OCI-LY1 (cell line): Measurements from ENCODE around the gene SLC28A1.
"Not testable (repeated sequence)": the region's sequence is repeated elsewhere in the genome, so short reads cannot be mapped to it uniquely, and the experiment has no call there.

Source experiments
- H2AFZ ChIP-seq: fragments of 200-600 bp; sonication (generic), shearing (Covaris generic); 2 replicates; pipeline ENCODE4 v1.6.0; 2014; ENCODE audit warnings: antibody characterized with exemption, mild to moderate bottlenecking, low read length
- H3F3A ChIP-seq: fragments of 200-600 bp; sonication (generic), shearing (Covaris generic); 2 replicates; pipeline ENCODE4 v1.6.0; 2014; ENCODE audit warnings: mild to moderate bottlenecking, antibody characterized with exemption, low read length, moderate library complexity; ENCODE audit not compliant: insufficient read depth
- H3K27ac ChIP-seq: fragments of 200-600 bp; sonication (generic); 2 replicates; pipeline ENCODE4 v1.5.1; 2014; ENCODE audit warnings: low read length, mixed run types, mild to moderate bottlenecking, low read depth; ENCODE audit not compliant: poor library complexity, severe bottlenecking
- H3K27me3 ChIP-seq: fragments of 200-600 bp; sonication (generic); 2 replicates; pipeline ENCODE4 v1.6.0; 2014; ENCODE audit warnings: antibody characterized with exemption, mild to moderate bottlenecking, low read length, moderate library complexity; ENCODE audit not compliant: insufficient read depth
- H3K36me3 ChIP-seq: fragments of 200-600 bp; sonication (generic); 2 replicates; pipeline ENCODE4 v1.6.1; 2014; ENCODE audit warnings: mild to moderate bottlenecking, antibody characterized with exemption, low read length, moderate library complexity, mixed read lengths; ENCODE audit not compliant: insufficient read depth
- H3K4me1 ChIP-seq: fragments of 200-600 bp; sonication (generic); 2 replicates; pipeline ENCODE4 v1.5.1; 2014; ENCODE audit warnings: mild to moderate bottlenecking, low read length, moderate library complexity; ENCODE audit not compliant: insufficient read depth, severe bottlenecking
- H3K4me2 ChIP-seq: fragments of 200-600 bp; sonication (generic), shearing (Covaris generic); 2 replicates; pipeline ENCODE4 v1.6.1; 2014; ENCODE audit warnings: low read length
- H3K4me3 ChIP-seq: fragments of 200-600 bp; sonication (generic); 2 replicates; pipeline ENCODE4 v1.5.1; 2014; ENCODE audit warnings: low read length, low read depth, mild to moderate bottlenecking, mixed read lengths; ENCODE audit not compliant: poor library complexity, severe bottlenecking
- H3K79me2 ChIP-seq: fragments of 200-600 bp; shearing (Covaris generic); 2 replicates; pipeline ENCODE4 v1.6.1; 2016; ENCODE audit warnings: mixed run types, low read length, mixed read lengths; ENCODE audit not compliant: insufficient read depth
- H3K9ac ChIP-seq: fragments of 200-600 bp; sonication (generic), shearing (Covaris generic); 2 replicates; pipeline ENCODE4 v1.6.1; 2014; ENCODE audit warnings: mild to moderate bottlenecking, low read length, mixed read lengths
- H3K9me2 ChIP-seq: fragments of 200-600 bp; sonication (generic), shearing (Covaris generic); 2 replicates; pipeline ENCODE4 v1.6.1; 2014; ENCODE audit warnings: low read depth, mild to moderate bottlenecking, low read length, mixed read lengths
- H3K9me3 ChIP-seq: fragments of 200-600 bp; shearing (Covaris generic); 2 replicates; pipeline ENCODE4 v1.6.1; 2014; ENCODE audit warnings: low read length, mixed read lengths
- H4K20me1 ChIP-seq: fragments of 200-600 bp; sonication (generic), shearing (Covaris generic); 2 replicates; pipeline ENCODE4 v1.6.0; 2016; ENCODE audit warnings: mild to moderate bottlenecking, low read length; ENCODE audit not compliant: insufficient read depth
- CTCF ChIP-seq: fragments of 200-600 bp; sonication (generic), shearing (Covaris generic); IDR thresholded peaks from 2 replicates; pipeline ENCODE4 v1.5.1; 2017; ENCODE audit warnings: mild to moderate bottlenecking, antibody characterized with exemption, low read length, moderate library complexity, mixed read lengths
- EZH2 ChIP-seq: fragments of 200-600 bp; sonication (generic), shearing (Covaris generic); IDR thresholded peaks from 2 replicates; pipeline ENCODE4 v1.8.0; 2017; ENCODE audit warnings: borderline replicate concordance, mixed run types, mild to moderate bottlenecking, antibody characterized with exemption, low read length, moderate library complexity, mixed read lengths

Gene SLC28A1

GRCh38 chr15:84874981-84875699, 9.3 kb upstream of the SLC28A1 start:
- H3K9me2 ChIP-seq, result no peaks in the 10 kb centered on the region
- H3K27me3 ChIP-seq, result no peaks in the 10 kb centered on the region; the same call in 1 of the 2 replicates
- no peak overlapping the region for H3K4me3 ChIP-seq
- H3K9me3 ChIP-seq, result no peaks in the 10 kb centered on the region
- H3K36me3 ChIP-seq, result no peaks in the 10 kb centered on the region
- TF ChIP-seq EZH2 (no peak), CTCF (no peak)
- no peaks in the 10 kb centered on the region for H4K20me1 ChIP-seq
- H3K79me2 ChIP-seq, result no peaks in the 10 kb centered on the region
- H3F3A ChIP-seq, result no peaks in the 10 kb centered on the region
- H3K27ac ChIP-seq, result no peak overlapping the region
- no peak overlapping the region for H3K4me2 ChIP-seq
- H3K4me1 ChIP-seq, result no peaks in the 10 kb centered on the region
- H3K9ac ChIP-seq, result no peak overlapping the region
- H2AFZ ChIP-seq, result no peak overlapping the region

- H3K9me2 ChIP-seq, result no peaks in the 10 kb centered on the region
- H3K4me2 ChIP-seq, result no peak overlapping the region
- no peaks in the 10 kb centered on the region for H4K20me1 ChIP-seq
- H3K9me3 ChIP-seq, result no peaks in the 10 kb centered on the region
- no peaks in the 10 kb centered on the region for H3F3A ChIP-seq
- no peaks in the 10 kb centered on the region for H3K79me2 ChIP-seq
- no peak overlapping the region for H2AFZ ChIP-seq
- no peak for TF ChIP-seq EZH2
- no peak for TF ChIP-seq CTCF
- no peaks in the 10 kb centered on the region; the same call in 1 of the 2 replicates for H3K27me3 ChIP-seq
- H3K9ac ChIP-seq, result no peak overlapping the region
- H3K36me3 ChIP-seq, result no peaks in the 10 kb centered on the region
- no peak overlapping the region for H3K4me3 ChIP-seq
- H3K27ac ChIP-seq, result no peak overlapping the region
- no peaks in the 10 kb centered on the region for H3K4me1 ChIP-seq
These were observed 8.2 kb upstream of the SLC28A1 start for GRCh38 chr15:84876269-84876668.

GRCh38 chr15:84877701-84878100, 6.8 kb upstream of the SLC28A1 start:
- not testable (repeated sequence) for H3K9me2 ChIP-seq, H3K79me2 ChIP-seq, H3F3A ChIP-seq, H3K4me3 ChIP-seq, H3K9me3 ChIP-seq, H3K9ac ChIP-seq, H3K27me3 ChIP-seq, H3K36me3 ChIP-seq, H3K4me2 ChIP-seq, H3K4me1 ChIP-seq, H4K20me1 ChIP-seq, H2AFZ ChIP-seq, H3K27ac ChIP-seq

- Histone ChIP-seq H3K4me3 (no peak overlapping the region), H3K27ac (no peak overlapping the region), H3K9me2 (no peaks in the 10 kb centered on the region), H3K9ac (no peak overlapping the region), H3F3A (no peaks in the 10 kb centered on the region), H4K20me1 (no peaks in the 10 kb centered on the region), H3K36me3 (no peaks in the 10 kb centered on the region), H3K79me2 (no peaks in the 10 kb centered on the region), H3K9me3 (no peaks in the 10 kb centered on the region), H3K4me2 (no peak overlapping the region), H3K4me1 (no peaks in the 10 kb centered on the region), H2AFZ (no peak overlapping the region), H3K27me3 (no peaks in the 10 kb centered on the region; the same call in 1 of the 2 replicates)
- TF ChIP-seq CTCF (peak; percentile 76), EZH2 (no peak)
These were observed 6.0 kb upstream of the SLC28A1 start for GRCh38 chr15:84878504-84878903.
